RWPE1 (cell line): Measurements from ENCODE around the gene MCAM.

Experiments used
- CTCF ChIA-PET: fragments of 350-600 bp; sonication (Branson Sonifier 250); formaldehyde crosslinking; extraction: SDS; loops from one replicate; lab custom pipeline; 2021; lab: Yijun Ruan, JAX
- POLR2A ChIA-PET: fragments of 400-600 bp; formaldehyde crosslinking; extraction: SDS; loops from one replicate; lab custom pipeline; 2020; ENCODE audit warnings: antibody characterized with exemption; ENCODE audit not compliant: low non-redundant PET; lab: Yijun Ruan, JAX
- DNase-seq: peaks from one replicate; pipeline ENCODE4 v3.0.0; 2012; ENCODE audit warnings: low spot score
- H3K27ac ChIP-seq: fragments of 450-650 bp; 2 replicates; pipeline ENCODE4 v1.5.1; 2017
- TF ChIP-seq, protein P1 (sequence below): fragments of 450-650 bp; conservative IDR thresholded peaks from 2 replicates; pipeline ENCODE4 v1.5.1; 2017; ENCODE audit warnings: low read depth, mild to moderate bottlenecking

MCAM gene

DNA sequence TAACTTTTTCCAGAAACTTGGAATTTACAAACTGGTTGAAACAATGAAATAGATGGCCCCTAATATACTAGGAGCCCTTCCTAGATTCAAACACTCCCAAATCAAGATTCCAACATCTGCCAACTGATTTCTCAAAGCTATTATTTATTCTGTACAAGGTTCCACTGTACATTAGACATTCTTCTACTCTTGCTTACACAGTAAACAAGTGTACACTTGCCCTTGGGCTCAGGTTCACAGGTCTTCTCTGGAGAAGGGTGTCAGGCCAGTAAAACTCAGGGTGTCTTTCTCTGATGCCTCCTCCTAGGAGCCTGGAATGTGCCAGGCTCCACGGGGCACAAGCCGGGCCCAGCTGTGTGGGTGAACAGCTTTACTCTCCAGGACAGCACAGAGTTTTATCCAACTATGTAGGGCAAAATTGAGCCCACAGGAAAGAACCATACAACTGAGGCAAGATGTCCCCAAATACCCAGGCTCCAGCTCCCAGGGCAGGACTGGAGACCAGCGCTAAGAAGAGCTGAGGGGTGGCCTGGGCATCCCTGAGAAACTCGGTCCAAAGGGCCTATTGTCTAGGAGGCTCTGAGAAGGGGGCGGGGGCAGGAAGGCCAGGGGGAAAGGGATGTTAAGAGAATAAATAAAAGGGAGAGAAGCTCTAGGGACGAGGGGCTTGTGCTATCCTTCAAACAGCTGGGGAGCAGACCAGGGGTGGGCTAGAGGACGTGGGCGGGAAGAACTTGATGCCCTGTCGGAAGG lies 38.3 kb upstream of the MCAM start:
- CTCF ChIA-PET: interaction anchor here (0.6 to 4.4 kb wide), 15 partner anchors 9 to 285 kb away, joined by 3 to 77 read pairs (median 8); partner anchors contain the start of genes MFRP and USP2
- POLR2A ChIA-PET: no interaction called here
- TF ChIP-seq, protein P1, sequence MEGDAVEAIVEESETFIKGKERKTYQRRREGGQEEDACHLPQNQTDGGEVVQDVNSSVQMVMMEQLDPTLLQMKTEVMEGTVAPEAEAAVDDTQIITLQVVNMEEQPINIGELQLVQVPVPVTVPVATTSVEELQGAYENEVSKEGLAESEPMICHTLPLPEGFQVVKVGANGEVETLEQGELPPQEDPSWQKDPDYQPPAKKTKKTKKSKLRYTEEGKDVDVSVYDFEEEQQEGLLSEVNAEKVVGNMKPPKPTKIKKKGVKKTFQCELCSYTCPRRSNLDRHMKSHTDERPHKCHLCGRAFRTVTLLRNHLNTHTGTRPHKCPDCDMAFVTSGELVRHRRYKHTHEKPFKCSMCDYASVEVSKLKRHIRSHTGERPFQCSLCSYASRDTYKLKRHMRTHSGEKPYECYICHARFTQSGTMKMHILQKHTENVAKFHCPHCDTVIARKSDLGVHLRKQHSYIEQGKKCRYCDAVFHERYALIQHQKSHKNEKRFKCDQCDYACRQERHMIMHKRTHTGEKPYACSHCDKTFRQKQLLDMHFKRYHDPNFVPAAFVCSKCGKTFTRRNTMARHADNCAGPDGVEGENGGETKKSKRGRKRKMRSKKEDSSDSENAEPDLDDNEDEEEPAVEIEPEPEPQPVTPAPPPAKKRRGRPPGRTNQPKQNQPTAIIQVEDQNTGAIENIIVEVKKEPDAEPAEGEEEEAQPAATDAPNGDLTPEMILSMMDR: no peak

GRCh38 chr11:119352857-119353260 lies 35.9 kb upstream of the MCAM start:
- ChIA-PET POLR2A (no interaction called here), CTCF (no interaction called here)

More for the DNA sequence above, 38.3 kb upstream of the MCAM start:
- no peak for DNase-seq
- peak overlapping the region; percentile 75 for H3K27ac ChIP-seq

DNA sequence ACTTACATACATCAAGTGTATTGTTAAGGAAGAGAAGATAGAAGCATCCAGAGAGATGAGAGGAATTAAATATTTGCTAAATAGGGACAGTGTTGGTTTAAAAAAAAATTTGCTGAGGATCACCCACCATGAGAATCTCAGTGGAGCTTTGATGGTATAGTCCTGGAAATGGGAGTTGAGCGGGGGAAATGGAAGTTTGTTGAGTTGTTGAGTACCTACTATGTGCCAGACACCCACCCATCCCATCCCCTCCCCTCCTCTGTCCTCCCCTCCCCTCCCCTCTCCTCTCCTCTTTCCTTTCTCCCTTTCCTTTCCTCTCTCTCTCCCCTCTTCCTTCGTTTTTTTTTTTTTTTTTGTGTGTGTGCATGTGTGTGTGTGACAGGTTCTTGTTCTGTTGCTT lies 34.3 kb upstream of the MCAM start:
- TF ChIP-seq, protein P1: no peak
- POLR2A ChIA-PET: no interaction called here
- no peak for DNase-seq
- CTCF ChIA-PET: interaction anchor here (1.2 kb wide), 1 partner anchor 757 kb away, joined by 3 read pairs; no protein-coding TSS in a partner anchor
- H3K27ac ChIP-seq: no peak overlapping the region

More at GRCh38 chr11:119352857-119353260, 35.9 kb upstream of the MCAM start:
- no peak for DNase-seq
- peak overlapping the region; percentile 43 for H3K27ac ChIP-seq
- TF ChIP-seq, protein P1: no peak

- TF ChIP-seq, protein P1: no peak
- CTCF ChIA-PET: interaction anchor here (0.6 to 1.2 kb wide), 4 partner anchors 11 to 758 kb away, joined by 3 to 4 read pairs (median 3); no protein-coding TSS in a partner anchor
- DNase-seq: no peak
- no peak overlapping the region for H3K27ac ChIP-seq
- POLR2A ChIA-PET: no interaction called here
These were observed 33.4 kb upstream of the MCAM start for GRCh38 chr11:119350302-119350701.

GRCh38 chr11:119347940-119348605 lies 31.1 kb upstream of the MCAM start:
- no peak overlapping the region for H3K27ac ChIP-seq
- CTCF ChIA-PET: interaction anchor here (0.6 to 5.5 kb wide), 4 partner anchors 8 to 1966 kb away, joined by 3 to 26 read pairs (median 4); no protein-coding TSS in a partner anchor
- no peak for DNase-seq
- TF ChIP-seq, protein P1: no peak
- POLR2A ChIA-PET: no interaction called here

DNA sequence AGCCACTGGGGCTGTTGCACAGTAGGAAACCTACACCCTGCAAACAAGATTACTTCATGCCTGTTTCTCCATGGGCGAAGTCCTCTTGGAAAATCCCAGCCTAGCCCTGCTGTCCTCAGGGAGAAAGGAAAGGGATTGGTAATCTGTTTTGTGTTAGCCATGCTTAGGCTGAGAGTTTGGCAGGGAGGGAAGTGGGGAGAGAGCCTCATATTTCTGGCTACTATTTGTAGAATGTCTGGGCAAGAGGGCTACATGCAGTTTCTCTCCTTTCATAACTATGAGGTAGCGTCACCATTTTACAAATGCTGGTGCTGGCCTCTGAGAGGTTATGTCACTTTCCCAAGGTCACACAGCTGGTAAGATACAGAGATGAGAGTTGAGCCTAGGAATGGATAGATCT lies 30.3 kb upstream of the MCAM start:
- TF ChIP-seq, protein P1: no peak
- CTCF ChIA-PET: interaction anchor here (0.8 to 5.5 kb wide), 2 partner anchors 9 kb away, joined by 3 to 26 read pairs; no protein-coding TSS in a partner anchor
- DNase-seq: no peak
- H3K27ac ChIP-seq: no peak overlapping the region
- POLR2A ChIA-PET: no interaction called here
